Lung (tissue), 12 donors: ENCODE measurements around the gene JAG2. TPM values are rescaled to one million over a fixed set of nuclear protein-coding genes. Genes with fewer than 3 reads are reported as not detected.

Experiments
- ATAC-seq: fragments of 200-7000 bp; cut with Tn5 transposase; one replicate; pipeline ENCODE4 v1.9.1; 2020; ENCODE audit warnings: moderate number of reproducible peaks; ENCODE audit not compliant: insufficient read depth, low FRiP score
- DNase-seq, 3 donors: peaks; one replicate each; pipeline ENCODE4 v3.0.0-alpha.2; 2013 to 2017
- H3K27ac ChIP-seq, 2 donors: one replicate each; pipeline ENCODE4 v1.5.1; 2013; ENCODE audit warnings: mild to moderate bottlenecking in 2 of 2, moderate library complexity in 2 of 2, control low read depth in 1 of 2, inconsistent platforms in 1 of 2, low read depth in 1 of 2, low read length in 1 of 2
- H3K27me3 ChIP-seq, 3 donors: one replicate each; pipeline ENCODE4 v1.5.1; 2013; ENCODE audit warnings: low read length in 2 of 3; ENCODE audit not compliant: control insufficient read depth in 3 of 3, insufficient read depth in 3 of 3
- H3K36me3 ChIP-seq, 4 donors: one replicate each; pipeline ENCODE4 v1.5.1; 2013; ENCODE audit warnings: low read length in 4 of 4, mild to moderate bottlenecking in 1 of 4, moderate library complexity in 1 of 4; ENCODE audit not compliant: control insufficient read depth in 4 of 4, insufficient read depth in 4 of 4
- H3K4me1 ChIP-seq, 5 donors: one replicate each; pipeline ENCODE4 v1.5.1; 2013; ENCODE audit warnings: low read length in 5 of 5, mild to moderate bottlenecking in 2 of 5, moderate library complexity in 1 of 5; ENCODE audit not compliant: control insufficient read depth in 5 of 5, insufficient read depth in 5 of 5
- H3K4me3 ChIP-seq: one replicate; pipeline ENCODE4 v1.5.1; 2013; ENCODE audit warnings: mild to moderate bottlenecking, control low read depth, moderate library complexity
- H3K9ac ChIP-seq, 2 donors: one replicate each; pipeline ENCODE4 v1.5.1; 2013; ENCODE audit warnings: low read length in 2 of 2, control low read depth in 1 of 2; ENCODE audit not compliant: insufficient read depth in 1 of 2
- H3K9me3 ChIP-seq, 4 donors: one replicate each; pipeline ENCODE4 v1.5.1; 2013; ENCODE audit warnings: low read length in 3 of 4, mild to moderate bottlenecking in 1 of 4, moderate library complexity in 1 of 4; ENCODE audit not compliant: control insufficient read depth in 4 of 4, insufficient read depth in 3 of 4
- WGBS, 2 donors: extraction: QIAGEN DNeasy Blood & Tissue Kit; methylation state at CpG; one replicate each; pipeline ENCODE4 v1.1.7; 2013; 5-methylcytosine and 5-hydroxymethylcytosine counted together
- polyA plus RNA-seq, 2 donors: library from polyadenylated mRNA; stranded (reverse); fragments of 200-250 nt; gene quantifications; one replicate each; pipeline ENCODE4 v1.2.1, GENCODE V29; 2013
- total RNA-seq, 2 donors: library from RNA; depleted of rRNA in 1 of 2; stranded (reverse); fragments of >200 nt in 1 of 2; gene quantifications; one replicate each; pipeline ENCODE4 v1.2.1, GENCODE V29; 2014 to 2021
- TF ChIP-seq, protein P1 (sequence below): IDR thresholded peaks from 2 replicates; pipeline ENCODE4 v1.5.1; 2012; ENCODE audit warnings: mild to moderate bottlenecking; ENCODE audit errors: control extremely low read depth, extremely low read depth
- donor health status: control.
- donor health status: control.
- donor health status: Bipolar disorder and iron deficiency.
- donor health status: healthy.
- donor health status: DM: yes; HTN: yes; CAD: no.

The JAG2 gene
- total and polyA plus RNA-seq, 4 donors: 14.1 to 35.1 (median 27.8) TPM

DNA sequence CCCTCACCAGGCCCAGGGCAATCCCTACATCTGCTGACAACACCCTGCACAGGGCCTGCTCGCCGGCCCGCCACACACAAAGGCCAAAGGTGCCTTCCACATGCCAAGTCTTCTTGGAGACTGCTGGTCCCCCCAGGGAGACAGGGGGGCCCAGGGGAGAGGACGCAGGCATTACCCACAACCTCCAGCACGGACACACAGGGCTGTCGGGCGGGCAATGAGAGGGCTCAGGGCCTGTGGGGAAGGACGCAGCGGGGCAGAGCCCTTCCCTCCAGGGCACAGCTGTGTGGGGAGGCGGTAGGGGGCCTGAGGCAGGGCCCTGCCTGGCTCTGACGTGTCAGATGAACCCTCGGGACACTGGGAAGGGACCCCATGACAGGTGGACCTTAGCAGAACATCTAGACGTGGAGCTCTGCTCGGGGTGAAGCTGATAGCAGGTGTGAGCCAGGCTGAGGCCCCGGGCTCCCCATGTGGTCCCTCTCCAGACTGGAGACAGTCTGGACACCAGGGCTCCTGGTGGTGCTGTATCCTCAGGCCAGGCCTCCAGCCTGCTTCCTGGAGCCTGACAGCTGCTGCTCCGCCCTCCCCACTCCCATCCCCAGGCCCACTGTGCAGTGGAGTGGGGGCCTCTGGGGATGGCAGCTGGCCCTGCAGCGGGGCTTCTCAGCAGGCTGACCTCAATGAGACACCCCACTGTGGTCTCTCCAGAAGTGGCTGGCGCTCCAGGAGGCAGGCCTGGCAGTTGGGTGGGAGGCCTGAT lies 44.1 kb upstream of the JAG2 start:
- Histone ChIP-seq H3K4me3 (no peak overlapping the region), H3K27ac (no peak overlapping the region), H3K9me3 (peaks cover 0 to 7% (median 0%) of the 10 kb centered on the region in 4 donors), H3K4me1 (peaks cover 0 to 3% (median 0%) of the 10 kb centered on the region in 5 donors), H3K36me3 (peaks cover 0 to 38% (median 9%) of the 10 kb centered on the region in 4 donors), H3K27me3 (no peaks in the 10 kb centered on the region), H3K9ac (no peak overlapping the region)
- DNase-seq (no peak), ATAC-seq (no peak)
- 90 to 95% methylated on average over 18 of the region's 18 CpGs for WGBS, 2 donors
- TF ChIP-seq, protein P1, sequence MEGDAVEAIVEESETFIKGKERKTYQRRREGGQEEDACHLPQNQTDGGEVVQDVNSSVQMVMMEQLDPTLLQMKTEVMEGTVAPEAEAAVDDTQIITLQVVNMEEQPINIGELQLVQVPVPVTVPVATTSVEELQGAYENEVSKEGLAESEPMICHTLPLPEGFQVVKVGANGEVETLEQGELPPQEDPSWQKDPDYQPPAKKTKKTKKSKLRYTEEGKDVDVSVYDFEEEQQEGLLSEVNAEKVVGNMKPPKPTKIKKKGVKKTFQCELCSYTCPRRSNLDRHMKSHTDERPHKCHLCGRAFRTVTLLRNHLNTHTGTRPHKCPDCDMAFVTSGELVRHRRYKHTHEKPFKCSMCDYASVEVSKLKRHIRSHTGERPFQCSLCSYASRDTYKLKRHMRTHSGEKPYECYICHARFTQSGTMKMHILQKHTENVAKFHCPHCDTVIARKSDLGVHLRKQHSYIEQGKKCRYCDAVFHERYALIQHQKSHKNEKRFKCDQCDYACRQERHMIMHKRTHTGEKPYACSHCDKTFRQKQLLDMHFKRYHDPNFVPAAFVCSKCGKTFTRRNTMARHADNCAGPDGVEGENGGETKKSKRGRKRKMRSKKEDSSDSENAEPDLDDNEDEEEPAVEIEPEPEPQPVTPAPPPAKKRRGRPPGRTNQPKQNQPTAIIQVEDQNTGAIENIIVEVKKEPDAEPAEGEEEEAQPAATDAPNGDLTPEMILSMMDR: no peak

DNA sequence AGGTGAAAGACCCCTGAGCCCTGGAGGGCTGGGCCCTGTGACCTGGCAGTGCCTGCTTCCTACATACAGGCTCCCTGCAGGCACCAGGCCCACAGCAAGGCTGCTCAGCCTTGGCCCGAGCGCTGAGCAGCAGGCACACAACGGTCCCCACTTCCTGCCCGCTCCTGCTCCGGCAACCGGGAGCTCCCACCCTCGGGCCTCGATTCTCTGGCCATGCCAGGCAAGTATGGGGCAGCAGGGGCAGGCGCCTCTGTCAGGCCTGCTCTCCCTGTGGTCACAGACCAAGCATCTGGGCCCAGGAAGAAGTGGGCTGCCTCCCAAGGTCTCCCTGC lies 43.1 kb upstream of the JAG2 start:
- Histone ChIP-seq H3K9me3 (peaks cover 0 to 7% (median 0%) of the 10 kb centered on the region in 4 donors), H3K9ac (no peak overlapping the region), H3K4me1 (peaks cover 0 to 8% (median 0%) of the 10 kb centered on the region in 5 donors), H3K27ac (no peak overlapping the region), H3K27me3 (no peaks in the 10 kb centered on the region), H3K36me3 (peaks cover 0 to 32% (median 8%) of the 10 kb centered on the region in 4 donors), H3K4me3 (no peak overlapping the region)
- no peak for DNase-seq
- no peak for ATAC-seq
- WGBS, 2 donors: 81 to 93% methylated on average over 9 of the region's 9 CpGs
- TF ChIP-seq, protein P1: no peak

DNA sequence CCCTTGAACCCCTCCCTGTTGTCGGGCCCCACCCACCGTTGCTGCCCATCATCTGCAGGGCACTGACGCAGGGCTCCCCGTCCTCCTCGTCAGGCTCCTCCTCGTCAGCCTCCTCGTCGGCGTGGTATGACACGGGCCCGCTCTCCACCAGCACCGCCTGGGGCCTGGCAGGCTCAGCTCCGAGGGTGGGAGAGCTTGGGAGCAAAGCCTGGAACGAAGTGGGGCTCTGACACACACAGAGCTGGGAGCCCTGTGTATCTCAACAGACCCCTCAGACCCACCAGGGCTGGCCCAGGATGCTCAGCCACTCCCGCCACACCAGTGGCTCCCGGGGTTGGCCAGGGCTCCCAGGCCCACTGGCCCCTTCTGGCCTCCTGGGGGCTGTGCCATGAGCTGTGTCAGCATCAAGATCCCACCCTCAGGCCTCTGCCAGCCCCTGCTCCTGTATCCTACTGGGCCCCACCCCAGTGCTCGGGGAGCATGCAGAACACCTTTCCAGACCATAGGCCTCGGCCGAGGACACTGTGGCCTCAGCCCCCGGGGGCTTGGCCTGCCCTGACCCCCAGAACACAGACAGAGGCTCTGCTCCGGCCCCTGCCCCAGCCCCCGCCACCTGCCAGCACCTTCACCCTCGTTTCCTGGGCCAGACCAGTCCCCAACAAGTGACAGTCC lies 42.6 kb upstream of the JAG2 start:
- Histone ChIP-seq H3K36me3 (peaks cover 0 to 32% (median 8%) of the 10 kb centered on the region in 4 donors), H3K27me3 (no peaks in the 10 kb centered on the region), H3K27ac (no peak overlapping the region), H3K4me1 (peaks cover 0 to 9% (median 0%) of the 10 kb centered on the region in 5 donors), H3K9me3 (peaks cover 0 to 7% (median 0%) of the 10 kb centered on the region in 4 donors), H3K4me3 (no peak overlapping the region), H3K9ac (no peak overlapping the region)
- TF ChIP-seq, protein P1: no peak
- DNase-seq (no peak), ATAC-seq (no peak)
- 91 to 94% methylated on average over 23 of the region's 23 CpGs for WGBS, 2 donors
